K562 (cell line): ENCODE data around the gene KCNIP2. TPM values are rescaled to one million over a fixed set of nuclear protein-coding genes. Genes with fewer than 3 reads are reported as not detected.

ENCODE experiments used
- CC2D1A ChIP-seq: fragments of 450-650 bp; IDR thresholded peaks from 2 replicates; pipeline ENCODE4 v1.6.1; 2017; ENCODE audit warnings: mild to moderate bottlenecking
- CREB3 ChIP-seq: fragments of 450-650 bp; conservative IDR thresholded peaks from 2 replicates; pipeline ENCODE4 v1.6.1; 2016; ENCODE audit warnings: missing genetic modification characterization, low read depth, mild to moderate bottlenecking, missing compliant biosample characterization, moderate library complexity
- CREM ChIP-seq: IDR thresholded peaks from 2 replicates; pipeline ENCODE4 v1.6.1; 2014; ENCODE audit warnings: antibody characterized with exemption, low read depth
- FOXK1 ChIP-seq: sonication (generic); formaldehyde crosslinking; IDR thresholded peaks from 2 replicates; pipeline ENCODE4 v1.8.0; 2022; ENCODE audit warnings: missing genetic modification reagents, mild to moderate bottlenecking, borderline replicate concordance
- FUS ChIP-seq: fragments of 200-400 bp; formaldehyde crosslinking; optimal IDR thresholded peaks from 2 replicates; pipeline ENCODE3; 2017; ENCODE audit warnings: low read depth, low read length
- KAT7 ChIP-seq: sonication (generic); formaldehyde crosslinking; IDR thresholded peaks from 2 replicates; pipeline ENCODE4 v1.8.0; 2022; ENCODE audit warnings: missing genetic modification reagents, mild to moderate bottlenecking, borderline replicate concordance
- MCM7 ChIP-seq, 2 experiments: fragments of 450-650 bp; IDR thresholded peaks; 2 replicates each; pipeline ENCODE4 v1.6.1; 2016 to 2018
- MTA3 ChIP-seq: fragments of 450-650 bp; formaldehyde crosslinking; IDR thresholded peaks from 2 replicates; pipeline ENCODE4 v1.6.1; 2017; ENCODE audit warnings: mild to moderate bottlenecking, borderline replicate concordance
- SIN3A ChIP-seq, 2 experiments: fragments of 150-350 bp in 1 of 2; IDR thresholded peaks; 2 replicates each; pipeline ENCODE4 v1.6.1; 2011 to 2016; ENCODE audit warnings: borderline replicate concordance in 2 of 2, low read depth in 2 of 2, low read length in 2 of 2, mild to moderate bottlenecking in 2 of 2, moderate library complexity in 2 of 2; ENCODE audit not compliant: control insufficient read depth in 1 of 2
- SMAD3 ChIP-seq: fragments of 450-650 bp; formaldehyde crosslinking; conservative IDR thresholded peaks from 2 replicates; pipeline ENCODE4 v1.4.0; 2020; ENCODE audit warnings: mild to moderate bottlenecking
- SMARCA4 ChIP-seq: fragments of 450-650 bp; IDR thresholded peaks from 2 replicates; pipeline ENCODE4 v1.6.1; 2016
- SREBF1 ChIP-seq: fragments of 150-350 bp; IDR thresholded peaks from 2 replicates; pipeline ENCODE4 v1.6.1; 2014; ENCODE audit warnings: antibody characterized with exemption, low read depth, low read length, borderline replicate concordance
- THRB ChIP-seq: fragments of 450-650 bp; formaldehyde crosslinking; conservative IDR thresholded peaks from 2 replicates; pipeline ENCODE4 v1.4.0; 2022; ENCODE audit warnings: mild to moderate bottlenecking, missing genetic modification characterization
- ZNF407 ChIP-seq: fragments of 450-650 bp; IDR thresholded peaks from 2 replicates; pipeline ENCODE4 v1.6.1; 2016; ENCODE audit warnings: low read depth
- ZNF449 ChIP-seq: fragments of 250-450 bp; sonication (Bioruptor Pico); IDR thresholded peaks from 2 replicates; pipeline ENCODE4 v1.8.0; 2022; ENCODE audit warnings: moderate library complexity, mild to moderate bottlenecking, inconsistent platforms
- ZNF583 ChIP-seq: fragments of 250-450 bp; sonication (Bioruptor Pico); IDR thresholded peaks from 2 replicates; pipeline ENCODE4 v1.4.0; 2020
- polyA plus RNA-seq, 8 experiments: library from polyadenylated mRNA; depleted of rRNA in 4 of 8; stranded (reverse) in 5 of 8; unstranded in 3 of 8; fragments of >200 nt; fragmentation: Nextera tagmentation in 2 of 8; fragmentation: Illumina TruSeq in 1 of 8; extraction: Ambion mirVana in 2 of 8; extraction: Trizol in 1 of 8; gene quantifications; 2 replicates each; pipeline versions ENCODE4 v1.2.1 to v1.2.3, GENCODE V29; 2011 to 2014; ENCODE audit warnings: inconsistent platforms in 1 of 8, missing spikeins in 1 of 8
- total RNA-seq, 7 experiments: library from RNA; depleted of rRNA in 6 of 7; stranded (reverse); fragments of >200 nt in 6 of 7; fragmentation: Illumina TruSeq in 2 of 7; extraction: Trizol in 2 of 7; gene quantifications; 2 replicates each; pipeline versions ENCODE4 v1.2.1 to v1.2.3, GENCODE V29; 2011 to 2021; ENCODE audit warnings: low replicate concordance in 1 of 7

KCNIP2 gene
- total and polyA plus RNA-seq, 9 of the 15 experiments (the other 6 are each of a cell fraction or from before 2014, with no cell fraction given) = 2.5 to 7.6 (median 4.1) TPM

- no peak for TF ChIP-seq ZNF407
- TF ChIP-seq MTA3 = no peak
- TF ChIP-seq KAT7 (CRISPR knock-in tag) = no peak
- no peak for TF ChIP-seq CREB3
- TF ChIP-seq ZNF583 (CRISPR knock-in tag) = no peak
- no peak for TF ChIP-seq CC2D1A
- TF ChIP-seq ZNF449 (CRISPR knock-in tag) = no peak
- TF ChIP-seq SMARCA4 = no peak
- TF ChIP-seq FUS = no peak
- peak; percentile 90 for TF ChIP-seq CREM
- TF ChIP-seq MCM7 (IDR thresholded peaks at IDR 0.05) = no peak
- TF ChIP-seq THRB (CRISPR knock-in tag) = no peak
- peak in 1 of 2 experiments; percentile 65; a peak in 1 of 4 replicates for TF ChIP-seq SIN3A (IDR thresholded peaks at IDR 0.05; ENCODE audit: borderline replicate concordance in 2 of 2, control insufficient read depth in 1 of 2, low read depth in 2 of 2, low read length in 2 of 2)
- TF ChIP-seq FOXK1 (CRISPR knock-in tag) = no peak
- TF ChIP-seq SREBF1 = no peak
- no peak for TF ChIP-seq SMAD3 (CRISPR knock-in tag)
Measured at GRCh38 chr10:101817337-101818118, 26.1 kb downstream of the KCNIP2 start (continued).
